HG03045 (cell line): ENCODE data around the gene ZP2.
"Not testable (repeated sequence)": the region's sequence is repeated elsewhere in the genome, so short reads cannot be mapped to it uniquely, and the experiment has no call there.

Source experiments
- ATAC-seq: cut with Tn5 transposase; IDR thresholded peaks from one replicate; pipeline ENCODE4 v1.9.1; 2021; ENCODE audit warnings: mild to moderate bottlenecking, moderate library complexity; ENCODE audit not compliant: unreplicated experiment

ZP2 gene

DNA sequence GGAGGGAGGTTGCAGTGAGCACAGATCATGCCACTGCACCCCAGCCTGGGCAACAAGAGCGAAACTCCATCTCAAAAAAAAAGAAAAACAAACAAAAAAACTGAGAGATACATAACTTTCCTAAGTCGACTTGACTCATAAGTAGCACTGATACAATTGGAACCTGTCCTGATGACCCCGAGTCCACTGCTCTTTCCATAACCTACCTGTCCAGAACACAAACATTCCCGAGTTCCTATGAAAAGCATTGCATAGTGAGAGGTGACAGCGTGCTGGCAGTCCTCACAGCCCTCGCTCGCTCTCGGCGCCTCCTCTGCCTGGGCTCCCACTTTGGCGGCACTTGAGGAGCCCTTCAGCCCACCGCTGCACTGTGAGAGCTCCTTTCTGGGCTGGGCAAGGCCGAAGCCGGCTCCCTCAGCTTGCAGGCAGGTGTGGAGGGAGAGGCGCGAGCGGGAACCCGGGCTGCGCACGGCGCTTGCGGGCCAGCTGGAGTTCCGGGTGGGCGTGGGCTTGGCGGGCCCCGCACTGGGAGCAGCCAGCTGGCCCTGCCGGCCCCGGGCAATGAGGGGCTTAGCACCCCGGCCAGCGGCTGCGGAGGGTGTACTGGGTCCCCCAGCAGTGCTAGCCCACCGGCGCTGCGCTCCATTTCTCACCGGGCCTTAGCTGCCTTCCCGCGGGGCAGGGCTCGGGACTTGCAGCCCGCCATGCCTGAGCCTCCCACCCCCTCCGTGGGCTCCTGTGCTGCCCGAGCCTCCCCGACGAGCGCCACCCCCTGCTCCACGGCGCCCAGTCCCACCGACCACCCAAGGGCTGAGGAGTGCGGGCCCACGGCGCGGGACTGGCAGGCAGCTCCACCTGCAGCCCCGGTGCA lies 59.0 kb downstream of the ZP2 start:
- ATAC-seq, result not testable (repeated sequence)

DNA sequence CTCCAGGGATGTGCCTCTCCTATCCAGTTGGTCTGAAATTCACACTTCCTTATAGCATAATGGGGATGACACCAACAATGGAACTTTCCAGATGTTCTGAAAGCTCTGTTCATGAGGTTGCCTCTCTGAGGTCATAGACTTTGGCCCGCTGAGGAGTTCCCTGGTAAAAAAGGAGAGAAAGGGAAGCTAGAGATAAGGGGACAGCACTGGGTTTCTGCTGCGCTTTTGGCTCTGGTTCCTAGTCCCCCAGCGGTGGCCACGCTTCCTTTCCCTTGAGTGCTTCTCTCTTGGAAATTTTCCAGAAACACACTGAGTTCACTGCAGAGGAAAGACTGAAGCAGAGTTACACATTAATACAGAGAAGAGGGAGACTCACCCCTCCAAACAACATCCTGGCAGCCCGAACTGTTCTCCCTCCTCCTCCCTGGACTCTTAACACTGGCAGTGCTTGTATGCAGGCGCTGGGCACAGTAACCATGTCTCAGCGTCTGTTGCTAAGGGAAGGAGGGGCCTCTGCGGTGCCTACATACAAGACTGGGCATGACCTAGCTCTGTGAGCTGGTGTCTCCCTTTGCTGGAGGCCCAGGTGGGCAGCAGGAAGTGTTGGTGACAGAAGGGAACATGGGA lies 60.9 kb downstream of the ZP2 start, which contains the start of gene DNAH3:
Gene DNAH3 (minus strand): TSS at position 472 of the 627 bp plus-strand sequence. CDS start 527 bp downstream, outside the sequence.
- no peak for ATAC-seq
